NCI-H187 treated with DMSO at 0.1 percent for 48 hours (cell line): Measurements from ENCODE around the gene P4HTM.

Experiments used
- DNase-seq: peaks from one replicate; lab custom pipeline; 2025; lab: John Stamatoyannopoulos, UW

P4HTM gene

GRCh38 chr3:49023775-49024174 is 33.7 kb downstream of the P4HTM start:
- no peak for DNase-seq

- no peak for DNase-seq
These were observed 34.4 kb downstream of the P4HTM start for GRCh38 chr3:49024449-49024848.

GRCh38 chr3:49025005-49025792 is 35.2 kb downstream of the P4HTM start:
- DNase-seq: no peak

GRCh38 chr3:49025793-49026520 is 35.9 kb downstream of the P4HTM start:
- no peak for DNase-seq

GRCh38 chr3:49026536-49026935 is 36.5 kb downstream of the P4HTM start:
- DNase-seq: no peak

- DNase-seq: no peak
These were observed 37.6 kb downstream of the P4HTM start for GRCh38 chr3:49027634-49028033.

- DNase-seq: no peak
These were observed 38.2 kb downstream of the P4HTM start for GRCh38 chr3:49028298-49028672.

GRCh38 chr3:49028673-49029562 is 38.9 kb downstream of the P4HTM start, which contains the start of gene IMPDH2:
Gene IMPDH2, minus strand, starts transcription at chr3:49029398. Its CDS starts 48 bp downstream, at chr3:49029350.
- no peak for DNase-seq

GRCh38 chr3:49029563-49029884 is 39.5 kb downstream of the P4HTM start:
- no peak for DNase-seq

GRCh38 chr3:49030321-49030720 is 40.3 kb downstream of the P4HTM start:
- DNase-seq: no peak

GRCh38 chr3:49032646-49033304 is 42.7 kb downstream of the P4HTM start:
- no peak for DNase-seq

GRCh38 chr3:49034650-49035049 is 44.6 kb downstream of the P4HTM start:
- no peak for DNase-seq

- DNase-seq: no peak
These were observed 45.2 kb downstream of the P4HTM start for GRCh38 chr3:49035281-49035680.

GRCh38 chr3:49053543-49053942 is 63.5 kb downstream of the P4HTM start:
- no peak for DNase-seq

- DNase-seq: no peak
These were observed 64.4 kb downstream of the P4HTM start for GRCh38 chr3:49054344-49054862.
